HepG2 (cell line): ENCODE measurements around the gene NAT14. TPM values are rescaled to one million over a fixed set of nuclear protein-coding genes. Genes with fewer than 3 reads are reported as not detected.

Experiments used
- CAMTA2 ChIP-seq: sonication (generic); formaldehyde crosslinking; IDR thresholded peaks from 2 replicates; pipeline ENCODE4 v1.4.0; 2020; ENCODE audit warnings: mild to moderate bottlenecking, missing genetic modification reagents, borderline replicate concordance
- CBX1 ChIP-seq: IDR thresholded peaks from one replicate; pipeline ENCODE4 v1.6.1; 2016; ENCODE audit warnings: antibody characterized with exemption, low read depth
- EZH2 ChIP-seq: conservative IDR thresholded peaks from 2 replicates; pipeline ENCODE4 v1.6.1; 2012; ENCODE audit warnings: mild to moderate bottlenecking, low read depth, low read length, moderate library complexity
- HDAC2 ChIP-seq: sonication (generic); formaldehyde crosslinking; IDR thresholded peaks from 2 replicates; pipeline ENCODE4 v1.4.0; 2020; ENCODE audit warnings: missing genetic modification reagents
- ISL2 ChIP-seq: sonication (generic); formaldehyde crosslinking; IDR thresholded peaks from 2 replicates; pipeline ENCODE4 v1.5.0; 2020; ENCODE audit warnings: missing genetic modification reagents
- NFIC ChIP-seq: IDR thresholded peaks from 2 replicates; pipeline ENCODE4 v1.6.1; 2012; ENCODE audit warnings: mild to moderate bottlenecking, low read length, inconsistent platforms
- RAD21 ChIP-seq: fragments of 450-650 bp; formaldehyde crosslinking; IDR thresholded peaks from 2 replicates; pipeline ENCODE4 v1.5.0; 2020; ENCODE audit warnings: mild to moderate bottlenecking
- SMARCC2 ChIP-seq: fragments of 450-650 bp; IDR thresholded peaks from 2 replicates; pipeline ENCODE4 v1.6.1; 2017; ENCODE audit warnings: antibody characterized with exemption, mild to moderate bottlenecking
- TCF7 ChIP-seq: sonication (generic); IDR thresholded peaks from 2 replicates; pipeline ENCODE4 v1.6.1; 2016; ENCODE audit warnings: antibody characterized with exemption, low read depth
- YEATS4 ChIP-seq: sonication (generic); formaldehyde crosslinking; IDR thresholded peaks from 2 replicates; pipeline ENCODE4 v1.4.0; 2020; ENCODE audit warnings: missing genetic modification reagents, borderline replicate concordance
- ZFP82 ChIP-seq: sonication (generic); formaldehyde crosslinking; IDR thresholded peaks from 2 replicates; pipeline ENCODE4 v1.5.1; 2020; ENCODE audit warnings: mild to moderate bottlenecking, missing genetic modification reagents, borderline replicate concordance
- ZNF878 ChIP-seq: sonication (generic); formaldehyde crosslinking; IDR thresholded peaks from 2 replicates; pipeline ENCODE4 v1.8.1; 2023; ENCODE audit warnings: mild to moderate bottlenecking, missing genetic modification reagents, moderate library complexity
- ZSCAN25 ChIP-seq: sonication (generic); formaldehyde crosslinking; IDR thresholded peaks from 2 replicates; pipeline ENCODE4 v1.8.0; 2022; ENCODE audit warnings: mild to moderate bottlenecking, missing genetic modification reagents
- polyA plus RNA-seq, 8 experiments: library from polyadenylated mRNA; depleted of rRNA in 3 of 8; stranded (reverse) in 7 of 8; unstranded in 1 of 8; fragments of >200 nt; fragmentation: Illumina TruSeq in 4 of 8; extraction: Trizol in 4 of 8; gene quantifications; 2 replicates each; pipeline versions ENCODE4 v1.2.1 to v1.2.3, GENCODE V29; 2011 to 2016; ENCODE audit warnings: low read depth in 4 of 8, missing spikeins in 1 of 8, mixed read lengths in 1 of 8; ENCODE audit not compliant: insufficient read depth in 1 of 8
- total RNA-seq, 5 experiments: library from RNA; depleted of rRNA; stranded (reverse); fragments of >200 nt; fragmentation: Illumina TruSeq; extraction: Trizol; gene quantifications; 2 replicates each; pipeline ENCODE4 v1.2.3, GENCODE V29; 2016; ENCODE audit warnings: low read depth in 1 of 5
- TF ChIP-seq, protein P1 (sequence below): sonication (generic); formaldehyde crosslinking; IDR thresholded peaks from 2 replicates; pipeline ENCODE4 v1.4.0; 2020; ENCODE audit warnings: missing genetic modification reagents
- TF ChIP-seq, protein P2 (sequence below): sonication (generic); formaldehyde crosslinking; IDR thresholded peaks from 2 replicates; pipeline ENCODE4 v1.4.0; 2020; ENCODE audit warnings: mild to moderate bottlenecking, missing genetic modification reagents
- TF ChIP-seq, protein P3 (sequence below): sonication (generic); formaldehyde crosslinking; IDR thresholded peaks from 2 replicates; pipeline ENCODE4 v1.5.1; 2020; ENCODE audit warnings: mild to moderate bottlenecking, missing genetic modification reagents, moderate library complexity
- TF ChIP-seq, protein P4 (sequence below): sonication (generic); formaldehyde crosslinking; conservative IDR thresholded peaks from 2 replicates; pipeline ENCODE4 v1.4.0; 2020; ENCODE audit warnings: mild to moderate bottlenecking, missing genetic modification reagents, moderate library complexity
- TF ChIP-seq, protein P5 (sequence below): sonication (generic); formaldehyde crosslinking; conservative IDR thresholded peaks from 2 replicates; pipeline ENCODE4 v1.8.1; 2023; ENCODE audit warnings: missing genetic modification reagents

Gene NAT14
- total and polyA plus RNA-seq, 2 of the 13 experiments (the other 11 are each of a cell fraction or from before 2014, with no cell fraction given), result 20.7 to 22.3 TPM

DNA sequence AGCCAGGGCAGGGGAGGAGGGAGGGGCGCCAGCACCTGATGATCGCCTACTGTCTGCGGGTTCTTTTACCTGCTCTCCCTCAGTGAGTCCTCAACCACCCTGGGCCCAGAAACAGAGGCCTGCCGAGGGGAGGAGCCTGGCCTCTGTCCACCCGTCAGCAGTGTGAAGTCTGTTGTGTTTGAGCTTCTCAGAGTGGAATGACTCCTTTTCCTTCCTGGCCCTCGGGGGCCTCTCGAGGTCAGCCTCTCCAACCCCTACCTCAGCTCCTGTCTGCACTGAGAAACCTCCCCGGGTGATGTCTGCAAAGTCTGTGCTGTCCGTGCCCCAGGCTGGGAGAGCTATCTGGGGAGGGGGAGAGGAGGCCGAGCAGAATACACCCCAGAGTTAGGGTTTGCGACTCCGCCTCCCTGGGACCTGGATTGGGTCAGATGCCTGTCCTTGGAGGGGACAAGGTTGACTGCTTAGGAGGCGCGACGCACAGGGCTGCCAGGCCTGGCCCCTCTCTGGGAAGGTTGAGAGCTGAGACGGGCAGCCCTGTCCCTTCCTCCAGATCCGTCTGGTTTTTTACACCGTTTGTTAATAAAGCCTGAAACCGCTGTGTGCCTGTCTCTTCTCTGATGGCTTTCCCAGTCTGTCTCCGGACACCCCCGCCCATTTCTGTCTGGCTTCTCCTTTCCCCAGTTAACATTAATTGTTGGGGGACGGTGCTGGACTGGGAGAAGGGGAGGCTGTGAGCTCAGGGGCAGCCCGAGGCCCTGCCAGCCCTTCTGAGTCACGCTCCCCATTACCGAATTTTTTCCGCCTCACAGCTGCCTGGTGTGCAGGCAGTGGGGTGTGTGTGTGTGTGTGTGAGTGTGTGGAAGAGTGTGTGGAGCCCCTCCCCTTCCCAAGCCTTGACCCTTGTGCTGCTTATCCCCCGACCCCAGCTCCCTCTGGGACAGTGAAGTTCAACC lies 2.3 kb downstream of the NAT14 start (continued):
- TF ChIP-seq, protein P1, sequence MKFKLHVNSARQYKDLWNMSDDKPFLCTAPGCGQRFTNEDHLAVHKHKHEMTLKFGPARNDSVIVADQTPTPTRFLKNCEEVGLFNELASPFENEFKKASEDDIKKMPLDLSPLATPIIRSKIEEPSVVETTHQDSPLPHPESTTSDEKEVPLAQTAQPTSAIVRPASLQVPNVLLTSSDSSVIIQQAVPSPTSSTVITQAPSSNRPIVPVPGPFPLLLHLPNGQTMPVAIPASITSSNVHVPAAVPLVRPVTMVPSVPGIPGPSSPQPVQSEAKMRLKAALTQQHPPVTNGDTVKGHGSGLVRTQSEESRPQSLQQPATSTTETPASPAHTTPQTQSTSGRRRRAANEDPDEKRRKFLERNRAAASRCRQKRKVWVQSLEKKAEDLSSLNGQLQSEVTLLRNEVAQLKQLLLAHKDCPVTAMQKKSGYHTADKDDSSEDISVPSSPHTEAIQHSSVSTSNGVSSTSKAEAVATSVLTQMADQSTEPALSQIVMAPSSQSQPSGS (CRISPR knock-in tag), result no peak
- TF ChIP-seq, protein P2, sequence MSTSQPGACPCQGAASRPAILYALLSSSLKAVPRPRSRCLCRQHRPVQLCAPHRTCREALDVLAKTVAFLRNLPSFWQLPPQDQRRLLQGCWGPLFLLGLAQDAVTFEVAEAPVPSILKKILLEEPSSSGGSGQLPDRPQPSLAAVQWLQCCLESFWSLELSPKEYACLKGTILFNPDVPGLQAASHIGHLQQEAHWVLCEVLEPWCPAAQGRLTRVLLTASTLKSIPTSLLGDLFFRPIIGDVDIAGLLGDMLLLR (CRISPR knock-in tag), result no peak
- TF ChIP-seq ZNF878 (CRISPR knock-in tag), result no peak
- no peak for TF ChIP-seq HDAC2 (CRISPR knock-in tag)
- TF ChIP-seq ZSCAN25 (CRISPR knock-in tag), result no peak
- TF ChIP-seq, protein P3, sequence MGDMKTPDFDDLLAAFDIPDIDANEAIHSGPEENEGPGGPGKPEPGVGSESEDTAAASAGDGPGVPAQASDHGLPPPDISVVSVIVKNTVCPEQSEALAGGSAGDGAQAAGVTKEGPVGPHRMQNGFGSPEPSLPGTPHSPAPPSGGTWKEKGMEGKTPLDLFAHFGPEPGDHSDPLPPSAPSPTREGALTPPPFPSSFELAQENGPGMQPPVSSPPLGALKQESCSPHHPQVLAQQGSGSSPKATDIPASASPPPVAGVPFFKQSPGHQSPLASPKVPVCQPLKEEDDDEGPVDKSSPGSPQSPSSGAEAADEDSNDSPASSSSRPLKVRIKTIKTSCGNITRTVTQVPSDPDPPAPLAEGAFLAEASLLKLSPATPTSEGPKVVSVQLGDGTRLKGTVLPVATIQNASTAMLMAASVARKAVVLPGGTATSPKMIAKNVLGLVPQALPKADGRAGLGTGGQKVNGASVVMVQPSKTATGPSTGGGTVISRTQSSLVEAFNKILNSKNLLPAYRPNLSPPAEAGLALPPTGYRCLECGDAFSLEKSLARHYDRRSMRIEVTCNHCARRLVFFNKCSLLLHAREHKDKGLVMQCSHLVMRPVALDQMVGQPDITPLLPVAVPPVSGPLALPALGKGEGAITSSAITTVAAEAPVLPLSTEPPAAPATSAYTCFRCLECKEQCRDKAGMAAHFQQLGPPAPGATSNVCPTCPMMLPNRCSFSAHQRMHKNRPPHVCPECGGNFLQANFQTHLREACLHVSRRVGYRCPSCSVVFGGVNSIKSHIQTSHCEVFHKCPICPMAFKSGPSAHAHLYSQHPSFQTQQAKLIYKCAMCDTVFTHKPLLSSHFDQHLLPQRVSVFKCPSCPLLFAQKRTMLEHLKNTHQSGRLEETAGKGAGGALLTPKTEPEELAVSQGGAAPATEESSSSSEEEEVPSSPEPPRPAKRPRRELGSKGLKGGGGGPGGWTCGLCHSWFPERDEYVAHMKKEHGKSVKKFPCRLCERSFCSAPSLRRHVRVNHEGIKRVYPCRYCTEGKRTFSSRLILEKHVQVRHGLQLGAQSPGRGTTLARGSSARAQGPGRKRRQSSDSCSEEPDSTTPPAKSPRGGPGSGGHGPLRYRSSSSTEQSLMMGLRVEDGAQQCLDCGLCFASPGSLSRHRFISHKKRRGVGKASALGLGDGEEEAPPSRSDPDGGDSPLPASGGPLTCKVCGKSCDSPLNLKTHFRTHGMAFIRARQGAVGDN (CRISPR knock-in tag), result peak; percentile 60
- no peak for TF ChIP-seq EZH2
- TF ChIP-seq, protein P4, sequence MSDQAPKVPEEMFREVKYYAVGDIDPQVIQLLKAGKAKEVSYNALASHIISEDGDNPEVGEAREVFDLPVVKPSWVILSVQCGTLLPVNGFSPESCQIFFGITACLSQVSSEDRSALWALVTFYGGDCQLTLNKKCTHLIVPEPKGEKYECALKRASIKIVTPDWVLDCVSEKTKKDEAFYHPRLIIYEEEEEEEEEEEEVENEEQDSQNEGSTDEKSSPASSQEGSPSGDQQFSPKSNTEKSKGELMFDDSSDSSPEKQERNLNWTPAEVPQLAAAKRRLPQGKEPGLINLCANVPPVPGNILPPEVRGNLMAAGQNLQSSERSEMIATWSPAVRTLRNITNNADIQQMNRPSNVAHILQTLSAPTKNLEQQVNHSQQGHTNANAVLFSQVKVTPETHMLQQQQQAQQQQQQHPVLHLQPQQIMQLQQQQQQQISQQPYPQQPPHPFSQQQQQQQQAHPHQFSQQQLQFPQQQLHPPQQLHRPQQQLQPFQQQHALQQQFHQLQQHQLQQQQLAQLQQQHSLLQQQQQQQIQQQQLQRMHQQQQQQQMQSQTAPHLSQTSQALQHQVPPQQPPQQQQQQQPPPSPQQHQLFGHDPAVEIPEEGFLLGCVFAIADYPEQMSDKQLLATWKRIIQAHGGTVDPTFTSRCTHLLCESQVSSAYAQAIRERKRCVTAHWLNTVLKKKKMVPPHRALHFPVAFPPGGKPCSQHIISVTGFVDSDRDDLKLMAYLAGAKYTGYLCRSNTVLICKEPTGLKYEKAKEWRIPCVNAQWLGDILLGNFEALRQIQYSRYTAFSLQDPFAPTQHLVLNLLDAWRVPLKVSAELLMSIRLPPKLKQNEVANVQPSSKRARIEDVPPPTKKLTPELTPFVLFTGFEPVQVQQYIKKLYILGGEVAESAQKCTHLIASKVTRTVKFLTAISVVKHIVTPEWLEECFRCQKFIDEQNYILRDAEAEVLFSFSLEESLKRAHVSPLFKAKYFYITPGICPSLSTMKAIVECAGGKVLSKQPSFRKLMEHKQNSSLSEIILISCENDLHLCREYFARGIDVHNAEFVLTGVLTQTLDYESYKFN, result no peak
- no peak for TF ChIP-seq RAD21
- no peak for TF ChIP-seq ISL2 (CRISPR knock-in tag)
- TF ChIP-seq NFIC, result no peak
- TF ChIP-seq ZFP82 (CRISPR knock-in tag), result no peak
- no peak for TF ChIP-seq CBX1
- TF ChIP-seq TCF7, result no peak
- TF ChIP-seq, protein P5, sequence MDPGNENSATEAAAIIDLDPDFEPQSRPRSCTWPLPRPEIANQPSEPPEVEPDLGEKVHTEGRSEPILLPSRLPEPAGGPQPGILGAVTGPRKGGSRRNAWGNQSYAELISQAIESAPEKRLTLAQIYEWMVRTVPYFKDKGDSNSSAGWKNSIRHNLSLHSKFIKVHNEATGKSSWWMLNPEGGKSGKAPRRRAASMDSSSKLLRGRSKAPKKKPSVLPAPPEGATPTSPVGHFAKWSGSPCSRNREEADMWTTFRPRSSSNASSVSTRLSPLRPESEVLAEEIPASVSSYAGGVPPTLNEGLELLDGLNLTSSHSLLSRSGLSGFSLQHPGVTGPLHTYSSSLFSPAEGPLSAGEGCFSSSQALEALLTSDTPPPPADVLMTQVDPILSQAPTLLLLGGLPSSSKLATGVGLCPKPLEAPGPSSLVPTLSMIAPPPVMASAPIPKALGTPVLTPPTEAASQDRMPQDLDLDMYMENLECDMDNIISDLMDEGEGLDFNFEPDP, result no peak
- no peak for TF ChIP-seq SMARCC2
- 0 out of 2 replicates have a peak, but pooled peaks have one; percentile 22 for TF ChIP-seq YEATS4 (CRISPR knock-in tag)
- TF ChIP-seq CAMTA2 (CRISPR knock-in tag), result no peak
